HG02943 (cell line): Measurements from ENCODE around the gene FAM120AOS.

Experiments used
- ATAC-seq: cut with Tn5 transposase; IDR thresholded peaks from one replicate; pipeline ENCODE4 v1.9.1; 2021; ENCODE audit warnings: mild to moderate bottlenecking, low read depth, moderate library complexity; ENCODE audit not compliant: unreplicated experiment

FAM120AOS gene

DNA sequence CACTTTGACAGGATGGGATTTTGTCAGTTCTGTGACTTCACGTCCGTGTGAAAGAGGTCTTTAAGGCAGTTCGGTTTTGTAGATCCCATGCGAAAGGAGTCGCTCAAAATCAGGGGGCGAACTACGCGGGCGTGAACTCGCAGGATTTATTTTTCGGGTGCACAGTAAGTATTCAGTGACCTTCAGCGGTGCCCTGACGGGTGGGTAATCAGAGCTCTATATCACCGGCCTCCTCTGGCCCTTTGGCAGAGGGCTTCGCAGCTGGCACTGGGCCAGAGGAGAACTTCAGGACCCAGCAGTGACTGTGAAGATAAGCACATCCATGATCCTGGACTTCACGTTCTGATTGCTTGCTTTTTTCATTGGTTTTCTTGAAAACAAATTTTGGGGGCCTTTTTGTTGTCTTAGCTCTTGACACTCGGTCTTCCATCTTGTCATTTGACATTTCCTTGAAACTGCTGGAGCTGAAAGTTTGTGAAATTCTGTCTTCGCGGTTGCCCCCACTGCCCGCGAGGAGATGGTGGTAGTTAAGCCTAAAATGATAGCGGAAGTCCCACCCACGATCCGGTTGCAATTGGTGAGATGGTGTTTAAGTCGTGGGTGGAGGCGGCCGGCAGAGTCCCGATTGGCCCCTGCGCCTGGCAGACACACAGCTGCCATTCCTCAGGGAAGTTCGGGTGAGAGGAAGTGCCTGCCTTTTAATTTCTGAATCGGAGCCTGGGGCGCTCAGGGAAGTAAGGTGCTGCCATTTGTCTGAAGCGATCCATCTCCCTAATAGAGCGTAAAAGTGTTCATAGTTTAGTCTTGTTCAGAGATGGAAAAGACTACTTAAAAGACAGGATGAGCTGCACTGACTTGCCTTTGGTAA lies at the start of gene FAM120AOS:
FAM120AOS (minus strand) TSS at position 535 of the 868 bp plus-strand sequence. CDS start 872 bp downstream, outside the sequence.
- ATAC-seq, result peak; percentile 48

- ATAC-seq, result no peak
Observed at GRCh38 chr9:93501406-93501805, 48.0 kb upstream of the FAM120AOS start.

GRCh38 chr9:93500571-93501298 lies 47.4 kb upstream of the FAM120AOS start:
- no peak for ATAC-seq

DNA sequence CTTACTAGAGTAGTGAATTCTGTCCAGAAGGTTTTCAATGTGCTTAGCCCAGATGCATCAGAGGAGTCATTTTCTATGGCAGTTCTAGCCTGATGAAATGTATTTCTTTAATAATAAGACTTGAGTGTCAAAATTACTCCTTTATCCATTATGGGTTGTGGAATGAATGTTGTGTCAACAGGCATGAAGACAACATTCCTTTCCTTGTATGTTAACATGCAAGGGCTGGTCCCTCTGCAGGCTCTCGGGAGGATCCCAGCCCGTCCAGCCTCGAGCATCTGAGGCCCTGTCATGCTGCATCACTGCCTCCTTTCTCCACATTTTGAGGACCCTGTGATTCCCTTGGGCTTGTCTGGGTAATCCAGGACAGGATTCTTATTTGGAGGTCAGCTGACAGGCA lies 42.9 kb upstream of the FAM120AOS start:
- ATAC-seq, result no peak

DNA sequence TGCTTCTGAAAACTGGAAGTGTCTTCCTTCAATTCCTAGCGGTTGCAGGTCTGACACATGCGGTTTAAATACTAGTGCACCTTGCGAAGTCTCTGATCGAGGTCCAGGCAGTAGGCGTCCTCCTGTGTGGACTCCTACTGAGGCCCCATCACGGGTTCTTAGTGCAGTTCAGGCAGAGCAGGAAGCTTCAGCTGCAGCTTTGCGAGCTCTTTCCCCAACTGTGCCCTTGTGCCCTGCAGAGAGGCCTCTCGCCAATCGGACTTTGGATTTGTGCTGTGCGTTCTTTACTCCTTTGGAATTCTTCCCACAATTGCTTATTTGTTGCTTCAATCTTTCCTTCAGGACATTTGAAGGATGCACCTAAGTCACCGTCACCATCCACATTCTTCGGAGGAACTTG lies 40.6 kb upstream of the FAM120AOS start:
- no peak for ATAC-seq

- ATAC-seq, result no peak
Observed at GRCh38 chr9:93492327-93492726, 38.9 kb upstream of the FAM120AOS start.

- ATAC-seq, result no peak
Observed at GRCh38 chr9:93491593-93492232, 38.3 kb upstream of the FAM120AOS start.

DNA sequence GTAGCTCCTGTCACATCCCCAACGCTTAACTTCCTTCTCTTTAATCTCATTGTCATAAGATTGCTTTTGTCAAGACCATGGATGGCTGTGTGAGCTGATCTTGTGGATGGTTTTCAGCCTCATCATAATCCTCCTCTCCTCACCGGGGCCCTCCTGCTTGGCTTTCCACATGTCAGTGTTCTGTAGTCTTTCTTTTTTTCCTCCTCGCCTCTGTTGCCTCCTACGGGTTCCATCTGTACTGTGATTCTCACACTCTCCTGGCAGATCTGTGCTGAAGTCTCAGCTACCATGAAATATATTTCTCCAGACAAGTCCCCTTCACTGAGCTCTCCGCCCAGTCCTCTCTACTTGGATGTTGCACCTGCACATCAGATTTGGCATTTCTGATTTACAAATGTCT lies 34.9 kb upstream of the FAM120AOS start:
- ATAC-seq, result no peak

GRCh38 chr9:93486268-93486667 lies 32.9 kb upstream of the FAM120AOS start:
- ATAC-seq, result no peak

DNA sequence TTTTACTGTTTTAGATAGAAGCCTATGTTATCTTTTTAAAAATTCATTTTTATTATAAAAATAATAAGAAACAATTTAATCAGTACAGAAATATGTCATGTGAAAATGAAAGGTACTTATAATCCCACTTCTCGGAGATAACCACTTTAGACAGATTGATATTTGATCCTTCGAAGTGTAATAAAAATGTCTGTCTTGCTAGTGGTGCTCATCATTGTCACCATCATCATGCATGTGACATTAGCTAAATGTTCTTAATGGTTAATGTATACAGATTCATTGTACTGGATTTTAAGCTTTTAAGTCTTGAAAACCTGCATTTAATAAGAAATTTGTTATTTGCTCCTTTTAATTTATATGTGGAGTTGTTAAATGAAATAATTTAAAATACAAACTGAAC lies 30.1 kb upstream of the FAM120AOS start:
- ATAC-seq, result no peak

- ATAC-seq, result no peak
Observed at GRCh38 chr9:93480728-93481324, 27.4 kb upstream of the FAM120AOS start.

GRCh38 chr9:93480262-93480661 lies 26.9 kb upstream of the FAM120AOS start:
- no peak for ATAC-seq

GRCh38 chr9:93479726-93480125 lies 26.3 kb upstream of the FAM120AOS start:
- ATAC-seq, result no peak

- no peak for ATAC-seq
Observed at GRCh38 chr9:93477397-93477796, 24.0 kb upstream of the FAM120AOS start.

GRCh38 chr9:93476924-93477323 lies 23.5 kb upstream of the FAM120AOS start:
- ATAC-seq, result no peak

DNA sequence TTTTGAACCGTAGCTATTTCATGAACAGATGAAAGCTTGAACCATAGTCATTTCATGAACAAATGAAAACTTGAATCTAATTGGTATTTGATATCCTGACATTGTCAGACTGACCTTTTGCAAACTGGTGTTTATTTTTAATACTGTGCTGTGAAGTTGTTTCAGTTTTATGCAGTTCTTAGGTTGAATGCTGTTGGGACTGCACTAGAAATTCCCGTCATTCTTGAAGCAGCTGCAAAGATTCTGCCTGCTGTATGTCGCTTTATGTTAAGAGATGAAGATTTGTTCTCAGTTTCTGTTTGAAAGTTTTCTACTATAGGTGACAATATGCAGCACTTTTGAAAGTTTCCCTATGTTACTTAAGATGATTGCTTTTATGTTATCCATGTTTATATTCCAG lies 22.5 kb upstream of the FAM120AOS start:
- no peak for ATAC-seq

DNA sequence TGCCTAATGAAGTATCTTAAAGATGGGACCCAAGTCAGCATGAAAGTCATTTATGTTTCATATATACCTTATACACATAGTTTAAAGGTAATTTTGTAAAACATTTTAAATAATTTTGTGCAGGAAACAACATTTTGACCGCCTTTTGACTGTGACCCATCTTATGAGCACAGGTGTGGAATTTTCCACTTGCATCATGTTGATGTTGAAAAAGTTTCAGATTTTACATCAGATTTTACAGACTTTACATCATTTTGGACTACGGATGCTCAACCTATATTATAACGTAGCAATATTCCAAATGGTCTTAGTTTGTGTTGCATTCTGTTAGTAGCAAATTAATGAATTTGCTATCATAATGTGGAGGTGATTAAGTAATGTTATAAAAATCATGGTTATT lies 21.7 kb upstream of the FAM120AOS start:
- ATAC-seq, result no peak

- ATAC-seq, result no peak
Observed at GRCh38 chr9:93473411-93473810, 20.0 kb upstream of the FAM120AOS start.

DNA sequence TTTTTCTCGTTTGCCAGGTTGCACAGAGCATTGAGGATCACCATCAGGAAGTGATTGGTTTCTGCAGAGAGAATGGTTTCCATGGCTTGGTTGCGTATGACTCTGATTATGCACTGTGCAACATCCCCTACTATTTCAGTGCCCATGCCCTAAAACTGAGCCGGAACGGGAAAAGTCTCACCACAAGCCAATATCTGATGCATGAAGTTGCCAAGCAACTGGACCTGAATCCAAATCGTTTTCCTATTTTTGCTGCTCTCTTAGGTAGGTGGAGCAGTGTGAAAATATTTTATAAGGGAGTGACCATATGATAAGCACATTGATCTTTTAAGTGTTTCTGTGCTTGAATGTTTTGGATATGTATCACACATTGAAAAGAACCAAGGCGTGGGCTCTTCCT lies 17.7 kb upstream of the FAM120AOS start:
- ATAC-seq, result no peak

GRCh38 chr9:93470391-93470790 lies 17.0 kb upstream of the FAM120AOS start:
- no peak for ATAC-seq
